ENCODE data around the gene CYSTM1.

- no peak for TF ChIP-seq CTCF (IDR thresholded peaks at IDR 0.05; ENCODE audit: low read depth, low read length, poor library complexity, severe bottlenecking)
- TF ChIP-seq EZH2phosphoT487 (IDR thresholded peaks at IDR 0.05; ENCODE audit: borderline replicate concordance, low read length) = no peak
Observed at GRCh38 chr5:140258016-140258415, 83.0 kb downstream of the CYSTM1 start.

Measured in DOHH2 (cell line).